ENCODE data around the gene DONSON. TPM values are rescaled to one million over a fixed set of nuclear protein-coding genes. Genes with fewer than 3 reads are reported as not detected.
"Not testable (repeated sequence)": the region's sequence is repeated elsewhere in the genome, so short reads cannot be mapped to it uniquely, and the experiment has no call there.

The DONSON gene
- total RNA-seq, 1 donor from 2014 or later: 38.7 TPM

GRCh38 chr21:33584455-33584854, 4.0 kb downstream of the DONSON start:
- H3K9me3 Mint-ChIP-seq: no peaks in the 10 kb centered on the region
- no peak for DNase-seq (ENCODE audit: low spot score)
- no peak overlapping the region for H3K27ac Mint-ChIP-seq
- H3K4me3 Mint-ChIP-seq: no peak overlapping the region
- peaks cover 31% of the 10 kb centered on the region for H3K4me1 Mint-ChIP-seq (ENCODE audit: low read depth)
- peaks cover 17% of the 10 kb centered on the region for H3K36me3 Mint-ChIP-seq (ENCODE audit: low read depth)
- intact Hi-C loops (cut with micrococcal nuclease): no loop called here
- no peaks in the 10 kb centered on the region for H3K27me3 Mint-ChIP-seq (ENCODE audit: insufficient read depth)

GRCh38 chr21:33578959-33579542, 9.4 kb downstream of the DONSON start:
- peaks cover 6% of the 10 kb centered on the region for H3K4me1 Mint-ChIP-seq (ENCODE audit: low read depth)
- peak overlapping the region; percentile 23 for H3K27ac Mint-ChIP-seq
- no peaks in the 10 kb centered on the region for H3K9me3 Mint-ChIP-seq
- no peak for DNase-seq (ENCODE audit: low spot score)
- no peak overlapping the region for H3K4me3 Mint-ChIP-seq
- no peaks in the 10 kb centered on the region for H3K27me3 Mint-ChIP-seq (ENCODE audit: insufficient read depth)
- peaks cover 25% of the 10 kb centered on the region for H3K36me3 Mint-ChIP-seq (ENCODE audit: low read depth)
- intact Hi-C loops (cut with micrococcal nuclease): no loop called here

- Mint-ChIP-seq H3K4me1 (ENCODE audit: low read depth) (peaks cover 6% of the 10 kb centered on the region), H3K36me3 (ENCODE audit: low read depth) (peaks cover 29% of the 10 kb centered on the region), H3K27me3 (ENCODE audit: insufficient read depth) (no peaks in the 10 kb centered on the region), H3K27ac (no peak overlapping the region), H3K9me3 (no peaks in the 10 kb centered on the region), H3K4me3 (no peak overlapping the region)
- intact Hi-C loops (cut with micrococcal nuclease): no loop called here
- DNase-seq (ENCODE audit: low spot score): no peak
These were observed 10.3 kb downstream of the DONSON start for GRCh38 chr21:33578214-33578613.

- peaks cover 34% of the 10 kb centered on the region for H3K36me3 Mint-ChIP-seq (ENCODE audit: low read depth)
- H3K4me1 Mint-ChIP-seq (ENCODE audit: low read depth); H3K27me3 Mint-ChIP-seq (ENCODE audit: insufficient read depth); intact Hi-C loops (cut with micrococcal nuclease); H3K4me3 Mint-ChIP-seq; H3K27ac Mint-ChIP-seq; DNase-seq (ENCODE audit: low spot score); H3K9me3 Mint-ChIP-seq: not testable (repeated sequence)
These were observed 11.7 kb downstream of the DONSON start for GRCh38 chr21:33576741-33577141.

- DNase-seq (ENCODE audit: low spot score): no peak
- Mint-ChIP-seq H3K4me3 (no peak overlapping the region), H3K4me1 (ENCODE audit: low read depth) (peaks cover 9% of the 10 kb centered on the region), H3K36me3 (ENCODE audit: low read depth) (peaks cover 37% of the 10 kb centered on the region), H3K27me3 (ENCODE audit: insufficient read depth) (no peaks in the 10 kb centered on the region), H3K9me3 (no peaks in the 10 kb centered on the region), H3K27ac (no peak overlapping the region)
- intact Hi-C loops (cut with micrococcal nuclease): no loop called here
These were observed 16.1 kb downstream of the DONSON start for GRCh38 chr21:33572350-33572749.

- Mint-ChIP-seq H3K27me3 (ENCODE audit: insufficient read depth) (no peaks in the 10 kb centered on the region), H3K4me1 (ENCODE audit: low read depth) (peaks cover 9% of the 10 kb centered on the region), H3K4me3 (no peak overlapping the region), H3K27ac (peak overlapping the region; percentile 21), H3K9me3 (no peaks in the 10 kb centered on the region), H3K36me3 (ENCODE audit: low read depth) (peaks cover 32% of the 10 kb centered on the region)
- DNase-seq (ENCODE audit: low spot score): no peak
- intact Hi-C loops (cut with micrococcal nuclease): loop anchor here (2.0 to 5.0 kb wide), 2 partner anchors 15 to 37 kb away; no protein-coding TSS in a partner anchor
These were observed 18.5 kb downstream of the DONSON start for GRCh38 chr21:33569991-33570390.

- intact Hi-C loops (cut with micrococcal nuclease): loop anchor here (5.0 kb wide), 1 partner anchor 39 kb away; no protein-coding TSS in a partner anchor
- Mint-ChIP-seq H3K9me3 (no peaks in the 10 kb centered on the region), H3K27me3 (ENCODE audit: insufficient read depth) (no peaks in the 10 kb centered on the region), H3K27ac (no peak overlapping the region), H3K4me1 (ENCODE audit: low read depth) (peaks cover 12% of the 10 kb centered on the region), H3K4me3 (no peak overlapping the region), H3K36me3 (ENCODE audit: low read depth) (peaks cover 25% of the 10 kb centered on the region)
- no peak for DNase-seq (ENCODE audit: low spot score)
These were observed 20.0 kb downstream of the DONSON start for GRCh38 chr21:33568448-33568847.

- Mint-ChIP-seq H3K4me3 (no peak overlapping the region), H3K27ac (peak overlapping the region; percentile 63), H3K4me1 (ENCODE audit: low read depth) (peaks cover 15% of the 10 kb centered on the region), H3K9me3 (no peaks in the 10 kb centered on the region), H3K36me3 (ENCODE audit: low read depth) (peaks cover 24% of the 10 kb centered on the region), H3K27me3 (ENCODE audit: insufficient read depth) (no peaks in the 10 kb centered on the region)
- DNase-seq (ENCODE audit: low spot score): no peak
- intact Hi-C loops (cut with micrococcal nuclease): loop anchor here (5.0 kb wide), 1 partner anchor 39 kb away; no protein-coding TSS in a partner anchor
These were observed 20.6 kb downstream of the DONSON start for GRCh38 chr21:33567914-33568313.

- H3K27me3 Mint-ChIP-seq (ENCODE audit: insufficient read depth): no peaks in the 10 kb centered on the region
- no peak overlapping the region for H3K27ac Mint-ChIP-seq
- intact Hi-C loops (cut with micrococcal nuclease): loop anchor here (5.0 kb wide), 1 partner anchor 41 kb away; no protein-coding TSS in a partner anchor
- peaks cover 22% of the 10 kb centered on the region for H3K4me1 Mint-ChIP-seq (ENCODE audit: low read depth)
- no peaks in the 10 kb centered on the region for H3K9me3 Mint-ChIP-seq
- H3K4me3 Mint-ChIP-seq: no peak overlapping the region
- DNase-seq (ENCODE audit: low spot score): no peak
- peaks cover 21% of the 10 kb centered on the region for H3K36me3 Mint-ChIP-seq (ENCODE audit: low read depth)
These were observed 22.0 kb downstream of the DONSON start for GRCh38 chr21:33566514-33566913.

GRCh38 chr21:33562389-33562788, 26.1 kb downstream of the DONSON start:
- H3K9me3 Mint-ChIP-seq: no peaks in the 10 kb centered on the region
- DNase-seq (ENCODE audit: low spot score): no peak
- H3K4me3 Mint-ChIP-seq: no peak overlapping the region
- H3K27ac Mint-ChIP-seq: no peak overlapping the region
- peaks cover 36% of the 10 kb centered on the region for H3K4me1 Mint-ChIP-seq (ENCODE audit: low read depth)
- H3K36me3 Mint-ChIP-seq (ENCODE audit: low read depth): peaks cover 44% of the 10 kb centered on the region
- H3K27me3 Mint-ChIP-seq (ENCODE audit: insufficient read depth): no peaks in the 10 kb centered on the region
- intact Hi-C loops (cut with micrococcal nuclease): no loop called here

GRCh38 chr21:33561373-33561772, 27.1 kb downstream of the DONSON start:
- peaks cover 51% of the 10 kb centered on the region for H3K36me3 Mint-ChIP-seq (ENCODE audit: low read depth)
- no peak overlapping the region for H3K4me3 Mint-ChIP-seq
- H3K27ac Mint-ChIP-seq: peak overlapping the region; percentile 43
- no peaks in the 10 kb centered on the region for H3K9me3 Mint-ChIP-seq
- H3K4me1 Mint-ChIP-seq (ENCODE audit: low read depth): peaks cover 46% of the 10 kb centered on the region
- intact Hi-C loops (cut with micrococcal nuclease): no loop called here
- H3K27me3 Mint-ChIP-seq (ENCODE audit: insufficient read depth): no peaks in the 10 kb centered on the region
- DNase-seq (ENCODE audit: low spot score): no peak

- no peaks in the 10 kb centered on the region for H3K9me3 Mint-ChIP-seq
- DNase-seq (ENCODE audit: low spot score): no peak
- H3K4me1 Mint-ChIP-seq (ENCODE audit: low read depth): peaks cover 50% of the 10 kb centered on the region
- no peak overlapping the region for H3K4me3 Mint-ChIP-seq
- H3K36me3 Mint-ChIP-seq (ENCODE audit: low read depth): peaks cover 54% of the 10 kb centered on the region
- peak overlapping the region; percentile 43 for H3K27ac Mint-ChIP-seq
- no peaks in the 10 kb centered on the region for H3K27me3 Mint-ChIP-seq (ENCODE audit: insufficient read depth)
- intact Hi-C loops (cut with micrococcal nuclease): no loop called here
These were observed 27.5 kb downstream of the DONSON start for GRCh38 chr21:33560965-33561364.

- H3K27me3 Mint-ChIP-seq (ENCODE audit: insufficient read depth): no peaks in the 10 kb centered on the region
- H3K4me1 Mint-ChIP-seq (ENCODE audit: low read depth): peaks cover 61% of the 10 kb centered on the region
- H3K9me3 Mint-ChIP-seq: no peaks in the 10 kb centered on the region
- H3K4me3 Mint-ChIP-seq: no peak overlapping the region
- H3K27ac Mint-ChIP-seq: no peak overlapping the region
- peaks cover 58% of the 10 kb centered on the region for H3K36me3 Mint-ChIP-seq (ENCODE audit: low read depth)
- DNase-seq (ENCODE audit: low spot score): no peak
- intact Hi-C loops (cut with micrococcal nuclease): no loop called here
These were observed 28.7 kb downstream of the DONSON start for GRCh38 chr21:33559813-33560212.
